HG03045 (cell line): ENCODE data around the gene TVP23A.
"Not testable (repeated sequence)": the region's sequence is repeated elsewhere in the genome, so short reads cannot be mapped to it uniquely, and the experiment has no call there.

Source experiments
- ATAC-seq: cut with Tn5 transposase; IDR thresholded peaks from one replicate; pipeline ENCODE4 v1.9.1; 2021; ENCODE audit warnings: mild to moderate bottlenecking, moderate library complexity; ENCODE audit not compliant: unreplicated experiment

TVP23A gene

GRCh38 chr16:10806698-10807097 is 11.9 kb downstream of the TVP23A start:
- ATAC-seq, result no peak

GRCh38 chr16:10805334-10805733 is 13.3 kb downstream of the TVP23A start:
- ATAC-seq, result no peak

- no peak for ATAC-seq
Observed at GRCh38 chr16:10799736-10800135, 18.9 kb downstream of the TVP23A start.

GRCh38 chr16:10791048-10791447 is 27.5 kb downstream of the TVP23A start:
- peak; percentile 44 for ATAC-seq

- ATAC-seq, result not testable (repeated sequence)
Observed at GRCh38 chr16:10788630-10789029, 30.0 kb downstream of the TVP23A start.

- ATAC-seq, result no peak
Observed at GRCh38 chr16:10787304-10787703, 31.3 kb downstream of the TVP23A start.

GRCh38 chr16:10782628-10783027 is 36.0 kb downstream of the TVP23A start:
- ATAC-seq, result no peak

GRCh38 chr16:10780628-10781027 is 38.0 kb downstream of the TVP23A start:
- ATAC-seq, result no peak

- not testable (repeated sequence) for ATAC-seq
Observed at GRCh38 chr16:10779908-10780307, 38.7 kb downstream of the TVP23A start.

GRCh38 chr16:10777356-10777755 is 41.2 kb downstream of the TVP23A start:
- ATAC-seq, result no peak

GRCh38 chr16:10776923-10777322 is 41.7 kb downstream of the TVP23A start:
- not testable (repeated sequence) for ATAC-seq

- no peak for ATAC-seq
Observed at GRCh38 chr16:10776280-10776679, 42.3 kb downstream of the TVP23A start.

- ATAC-seq, result no peak
Observed at GRCh38 chr16:10770907-10771306, 47.7 kb downstream of the TVP23A start.

- ATAC-seq, result no peak
Observed at GRCh38 chr16:10769381-10769780, 49.2 kb downstream of the TVP23A start.

GRCh38 chr16:10767127-10767526 is 51.5 kb downstream of the TVP23A start:
- ATAC-seq, result no peak

GRCh38 chr16:10765772-10766171 is 52.8 kb downstream of the TVP23A start:
- ATAC-seq, result no peak

- ATAC-seq, result no peak
Observed at GRCh38 chr16:10763456-10763855, 55.1 kb downstream of the TVP23A start.

GRCh38 chr16:10762336-10763016 is 56.1 kb downstream of the TVP23A start:
- ATAC-seq, result no peak

GRCh38 chr16:10761373-10761772 is 57.2 kb downstream of the TVP23A start:
- no peak for ATAC-seq

GRCh38 chr16:10760858-10761257 is 57.7 kb downstream of the TVP23A start:
- no peak for ATAC-seq

- no peak for ATAC-seq
Observed at GRCh38 chr16:10756574-10756973, 62.0 kb downstream of the TVP23A start.

GRCh38 chr16:10754941-10755340 is 63.7 kb downstream of the TVP23A start:
- no peak for ATAC-seq

GRCh38 chr16:10753670-10754069 is 64.9 kb downstream of the TVP23A start:
- ATAC-seq, result no peak
